Heart left ventricle (tissue), 16 donors: ENCODE results near the gene CREBBP. TPM values are rescaled to one million over a fixed set of nuclear protein-coding genes. Genes with fewer than 3 reads are reported as not detected.
A peak's percentile ranks its signal among the peaks of the same experiment; 100 is the strongest.

Experiments used
- ATAC-seq, 4 donors: fragments of 200-7000 bp; cut with Tn5 transposase; one replicate each; pipeline ENCODE4 v1.9.1; 2020 to 2022; ENCODE audit warnings: moderate library complexity in 4 of 4, mild to moderate bottlenecking in 3 of 4, moderate number of reproducible peaks in 1 of 4
- DNase-seq, 5 donors: peaks; one replicate each; pipeline ENCODE4 v3.0.0-alpha.2; 2020
- H3K27ac ChIP-seq, 12 donors: fragments of 200-600 bp; sonication (generic) in 4 of 12; one replicate each; pipeline versions ENCODE4 v1.5.0 to v1.8.0; 2016 to 2022; ENCODE audit warnings: mild to moderate bottlenecking in 2 of 12
- H3K27me3 ChIP-seq, 9 donors: fragments of 200-600 bp; sonication (generic) in 2 of 9; one replicate each; pipeline versions ENCODE4 v1.5.1 to v1.8.0; 2016 to 2022; ENCODE audit warnings: mild to moderate bottlenecking in 3 of 9
- H3K36me3 ChIP-seq, 9 donors: fragments of 200-600 bp; sonication (generic) in 2 of 9; one replicate each; pipeline versions ENCODE4 v1.5.0 to v1.8.0; 2018 to 2022; ENCODE audit warnings: mild to moderate bottlenecking in 2 of 9
- H3K4me1 ChIP-seq, 12 donors: fragments of 200-600 bp; sonication (generic) in 4 of 12; one replicate each; pipeline versions ENCODE4 v1.5.0 to v1.8.0; 2016 to 2022; ENCODE audit warnings: mild to moderate bottlenecking in 3 of 12
- H3K4me3 ChIP-seq, 12 donors: fragments of 200-600 bp; sonication (generic) in 4 of 12; one replicate each; pipeline versions ENCODE4 v1.5.0 to v1.8.0; 2017 to 2022; ENCODE audit warnings: mild to moderate bottlenecking in 9 of 12, moderate library complexity in 4 of 12
- H3K9me3 ChIP-seq, 12 donors: fragments of 200-600 bp; sonication (generic) in 4 of 12; one replicate each; pipeline versions ENCODE4 v1.5.0 to v1.8.0; 2016 to 2022; ENCODE audit warnings: mild to moderate bottlenecking in 1 of 12
- CTCF ChIP-seq, 12 donors: fragments of 200-600 bp; sonication (generic) in 4 of 12; IDR thresholded peaks; one replicate each; pipeline versions ENCODE4 v1.5.0 to v1.8.0; 2018 to 2022; ENCODE audit warnings: antibody characterized with exemption in 12 of 12, mild to moderate bottlenecking in 5 of 12
- POLR2A ChIP-seq, 2 donors: fragments of 450-650 bp; IDR thresholded peaks; one replicate each; pipeline ENCODE4 v1.6.1; 2017; ENCODE audit warnings: antibody characterized with exemption in 2 of 2, mild to moderate bottlenecking in 2 of 2, moderate library complexity in 2 of 2
- WGBS, 4 donors: extraction: QIAGEN DNeasy Blood & Tissue Kit in 2 of 4; methylation state at CpG; one replicate each; pipeline versions ENCODE4 v1.1.5 to v1.1.7; 2013 to 2018; 5-methylcytosine and 5-hydroxymethylcytosine counted together
- intact Hi-C, 10 donors: fragments of 100-400 bp; cut with DNase I; formaldehyde crosslinking; loops; one replicate each; pipeline versions ENCODE4 v1.11.1 to v1.14.2; 2022
- polyA plus RNA-seq, 2 donors: library from polyadenylated mRNA; stranded (reverse); fragments of 200-250 nt; gene quantifications; one replicate each; pipeline ENCODE4 v1.2.3, GENCODE V29; 2013
- total RNA-seq, 9 donors: library from RNA; depleted of rRNA in 2 of 9; stranded (reverse); fragments of >200 nt in 2 of 9; fragmentation: NEBNext Ultra II Directional in 3 of 9; extraction: Animal tissue kit (Norgen Biotek cat#: 25700) in 3 of 9; gene quantifications; one replicate each; pipeline versions ENCODE4 v1.1.0 to v1.2.4, GENCODE V29; 2016 to 2023
- donor health status: ischemic (EF 13 %, LVEDD 7.1; RV severe dilation, severe dysfunction).
- donor health status: healthy with polysubstance abuse.
- donor health status: DM: no; HTN: yes; CAD: no.
- donor health status: DM: no; HTN: no; CAD: no.
- donor health status: ischemic (EF 25% LVEDD 6.9; RV normal size, moderate dysfunction).
- donor health status: ischemic (EF 25% LVEDD 5.7; RV mildly dilated, moderate dysfunction).
- donor health status: healthy.
- donor health status: DM: yes; HTN: yes; CAD: no.
- donor health status: ischemic (EF 35%, LVEDD 5.7; RV mildly dilated, moderate dysfunction).
- donor health status: nonischemic (EF 11% LVEDD 7.7; RV severe dilation, severe dysfunction).
- donor health status: DM: yes; HTN: yes; CAD: no.
- donor health status: PGD.
- donor health status: ischemic (EF 29% LVEDD 5.4; RV normal size, mild dysfunction).
- donor health status: nonischemic (EF 23%, LVEDD 6.1; RV moderate dilation, normal function).

Gene CREBBP
- total and polyA plus RNA-seq, 11 donors: 17.1 to 77.6 (median 39.6) TPM

- peaks cover 7 to 98% (median 72%) of the 10 kb centered on the region in 12 donors for H3K4me1 ChIP-seq
- H3K4me3 ChIP-seq: no peak overlapping the region
- no peak for TF ChIP-seq CTCF (IDR thresholded peaks at IDR 0.05)
- WGBS, 4 donors: 39 to 50% (median 43%) methylated on average over 11 to 12 of the region's 12 CpGs
- ATAC-seq (peak; percentile 37 to 85 (median 68)), DNase-seq (no peak)
- H3K36me3 ChIP-seq: peaks cover 0 to 3% (median 0%) of the 10 kb centered on the region in 9 donors
- intact Hi-C loops: loop anchor here in 1 of 10 donors (10.0 kb wide), 1 partner anchor 53 kb away; no protein-coding TSS in a partner anchor
- H3K27me3 ChIP-seq: no peaks in the 10 kb centered on the region
- peak overlapping the region in 5 of 12 donors; percentile 4 to 81 (median 11) for H3K27ac ChIP-seq
- no peaks in the 10 kb centered on the region for H3K9me3 ChIP-seq
These were observed 23.1 kb downstream of the CREBBP start for GRCh38 chr16:3857189-3858043.

GRCh38 chr16:3856367-3857141, 24.0 kb downstream of the CREBBP start:
- Histone ChIP-seq H3K4me3 (no peak overlapping the region), H3K27ac (peak overlapping the region in 4 of 12 donors; percentile 11 to 81 (median 39)), H3K27me3 (no peaks in the 10 kb centered on the region), H3K9me3 (no peaks in the 10 kb centered on the region), H3K4me1 (peaks cover 7 to 89% (median 65%) of the 10 kb centered on the region in 12 donors), H3K36me3 (peaks cover 0 to 3% (median 0%) of the 10 kb centered on the region in 9 donors)
- DNase-seq: no peak
- intact Hi-C loops: loop anchor here in 1 of 10 donors (10.0 kb wide), 1 partner anchor 52 kb away; no protein-coding TSS in a partner anchor
- 64 to 74% (median 73%) methylated on average over 6 of the region's 6 CpGs for WGBS, 4 donors
- peak in 2 of 4 donors; percentile 15 to 38 for ATAC-seq
- no peak for TF ChIP-seq POLR2A (IDR thresholded peaks at IDR 0.05)
- TF ChIP-seq CTCF (IDR thresholded peaks at IDR 0.05): no peak

GRCh38 chr16:3854750-3855541, 25.6 kb downstream of the CREBBP start:
- TF ChIP-seq CTCF (IDR thresholded peaks at IDR 0.05) (no peak), POLR2A (IDR thresholded peaks at IDR 0.05) (no peak)
- H3K27me3 ChIP-seq: no peaks in the 10 kb centered on the region
- ATAC-seq (no peak), DNase-seq (no peak)
- intact Hi-C loops: loop anchor here in 1 of 10 donors (10.0 kb wide), 1 partner anchor 50 kb away; no protein-coding TSS in a partner anchor
- H3K27ac ChIP-seq: peak overlapping the region in 2 of 12 donors; percentile 24 to 39
- no peak overlapping the region for H3K4me3 ChIP-seq
- peaks cover 0 to 12% (median 8%) of the 10 kb centered on the region in 9 donors for H3K36me3 ChIP-seq
- 69 to 74% (median 72%) methylated on average over 19 of the region's 19 CpGs for WGBS, 4 donors
- no peaks in the 10 kb centered on the region for H3K9me3 ChIP-seq
- peaks cover 3 to 79% (median 53%) of the 10 kb centered on the region in 12 donors for H3K4me1 ChIP-seq
